H9 (cell line): ENCODE measurements around the gene FGF9. TPM values are rescaled to one million over a fixed set of nuclear protein-coding genes. Genes with fewer than 3 reads are reported as not detected.

Experiments
- DNase-seq: peaks from one replicate; pipeline ENCODE4 v3.0.0-alpha.2; 2017
- H2AFZ ChIP-seq: one replicate; pipeline ENCODE4 v1.6.1; 2013; ENCODE audit warnings: mild to moderate bottlenecking, low read length, control low read depth, moderate library complexity
- H2AK5ac ChIP-seq: 2 replicates; pipeline ENCODE4 v1.6.1; 2013; ENCODE audit warnings: low read length, control low read depth, mixed read lengths; ENCODE audit not compliant: insufficient read length
- H2BK120ac ChIP-seq: one replicate; pipeline ENCODE4 v1.6.1; 2013; ENCODE audit warnings: low read depth, mild to moderate bottlenecking, low read length, control low read depth, inconsistent platforms; ENCODE audit not compliant: poor library complexity, severe bottlenecking
- H2BK12ac ChIP-seq: 2 replicates; pipeline ENCODE4 v1.6.1; 2013; ENCODE audit warnings: low read length, control low read depth, mixed read lengths, low read depth; ENCODE audit not compliant: insufficient read length
- H2BK15ac ChIP-seq: 2 replicates; pipeline ENCODE4 v1.6.1; 2013; ENCODE audit warnings: low read depth, low read length, control low read depth
- H2BK20ac ChIP-seq: one replicate; pipeline ENCODE4 v1.6.1; 2013; ENCODE audit warnings: low read depth, mild to moderate bottlenecking, low read length, control low read depth, inconsistent platforms; ENCODE audit not compliant: poor library complexity, severe bottlenecking
- H2BK5ac ChIP-seq: 2 replicates; pipeline ENCODE4 v1.6.1; 2013; ENCODE audit warnings: low read length, control low read depth, mixed read lengths; ENCODE audit not compliant: insufficient read length
- H3K14ac ChIP-seq: 2 replicates; pipeline ENCODE4 v1.6.1; 2013; ENCODE audit warnings: low read length, control low read depth; ENCODE audit not compliant: insufficient read depth
- H3K18ac ChIP-seq: 2 replicates; pipeline ENCODE4 v1.6.1; 2013; ENCODE audit warnings: low read depth, mild to moderate bottlenecking, mixed read lengths, low read length, control low read depth; ENCODE audit not compliant: insufficient read length
- H3K23ac ChIP-seq: 2 replicates; pipeline ENCODE4 v1.6.1; 2013; ENCODE audit warnings: low read length, control low read depth, mixed read lengths, low read depth; ENCODE audit not compliant: insufficient read length
- H3K23me2 ChIP-seq: 2 replicates; pipeline ENCODE4 v1.6.1; 2013; ENCODE audit warnings: low read depth, mild to moderate bottlenecking, mixed read lengths, low read length, control low read depth; ENCODE audit not compliant: insufficient read length, poor library complexity, severe bottlenecking
- H3K27ac ChIP-seq: 2 replicates; pipeline ENCODE4 v1.5.1; 2013; ENCODE audit warnings: low read length, control low read depth, mixed read lengths, low read depth; ENCODE audit not compliant: insufficient read length
- H3K27me3 ChIP-seq: 2 replicates; pipeline ENCODE4 v1.6.1; 2013; ENCODE audit warnings: low read length, control low read depth, inconsistent platforms; ENCODE audit not compliant: insufficient read depth
- H3K4ac ChIP-seq: 2 replicates; pipeline ENCODE4 v1.6.1; 2013; ENCODE audit warnings: low read depth, mild to moderate bottlenecking, control low read depth, inconsistent platforms, low read length, moderate library complexity
- H3K4me1 ChIP-seq: 2 replicates; pipeline ENCODE4 v1.6.1; 2013; ENCODE audit warnings: low read length, control low read depth, inconsistent platforms; ENCODE audit not compliant: insufficient read depth
- H3K4me2 ChIP-seq: 2 replicates; pipeline ENCODE4 v1.6.1; 2013; ENCODE audit warnings: low read length, control low read depth, mixed read lengths; ENCODE audit not compliant: insufficient read length, insufficient read depth
- H3K56ac ChIP-seq: 2 replicates; pipeline ENCODE4 v1.6.1; 2013; ENCODE audit warnings: low read depth, mild to moderate bottlenecking, mixed read lengths, low read length, control low read depth; ENCODE audit not compliant: insufficient read length
- H3K79me1 ChIP-seq: 2 replicates; pipeline ENCODE4 v1.6.1; 2013; ENCODE audit warnings: low read depth, mild to moderate bottlenecking, moderate library complexity, low read length, control low read depth, inconsistent platforms; ENCODE audit not compliant: insufficient read depth, poor library complexity, severe bottlenecking
- H3K79me2 ChIP-seq: 2 replicates; pipeline ENCODE4 v1.6.1; 2013; ENCODE audit warnings: low read length, control low read depth, inconsistent platforms; ENCODE audit not compliant: insufficient read depth
- H3K9ac ChIP-seq: 2 replicates; pipeline ENCODE4 v1.6.1; 2013; ENCODE audit warnings: low read length, control low read depth, mixed read lengths; ENCODE audit not compliant: insufficient read length; ENCODE audit errors: extremely low read depth
- H3K9me3 ChIP-seq: one replicate; pipeline ENCODE4 v1.6.1; 2013; ENCODE audit warnings: low read depth, low read length, inconsistent platforms; ENCODE audit not compliant: control insufficient read depth
- H3T11ph ChIP-seq: one replicate; pipeline ENCODE4 v1.6.1; 2013; ENCODE audit warnings: mild to moderate bottlenecking, low read length, control low read depth, inconsistent platforms
- H4K20me1 ChIP-seq: one replicate; pipeline ENCODE4 v1.6.1; 2013; ENCODE audit not compliant: control insufficient read depth, insufficient read length, insufficient read depth
- H4K5ac ChIP-seq: 2 replicates; pipeline ENCODE4 v1.6.1; 2013; ENCODE audit warnings: low read depth, mild to moderate bottlenecking, mixed read lengths, low read length, control low read depth; ENCODE audit not compliant: insufficient read length
- H4K8ac ChIP-seq: replicated peaks from 2 replicates; pipeline ENCODE4 v1.6.1; 2013; ENCODE audit warnings: low read length, control low read depth, mixed read lengths, low read depth; ENCODE audit not compliant: insufficient read length
- H4K91ac ChIP-seq: 2 replicates; pipeline ENCODE4 v1.6.1; 2013; ENCODE audit warnings: low read depth, mild to moderate bottlenecking, moderate library complexity, mixed read lengths, low read length, control low read depth; ENCODE audit not compliant: insufficient read length
- H3K27ac Mint-ChIP-seq, 3 experiments: 2 replicates in 2 of 3; 3 replicates in 1 of 3; pipeline ENCODE4 v1.8.0; 2020 to 2021; ENCODE audit warnings: mixed read lengths in 3 of 3, mild to moderate bottlenecking in 1 of 3, moderate library complexity in 1 of 3
- H3K27me3 Mint-ChIP-seq: 2 replicates; pipeline ENCODE4 v1.8.0; 2021; ENCODE audit warnings: low read depth, mild to moderate bottlenecking, moderate library complexity, mixed read lengths
- H3K36me3 Mint-ChIP-seq, 3 experiments: 2 replicates in 2 of 3; 3 replicates in 1 of 3; pipeline ENCODE4 v1.8.0; 2020 to 2021; ENCODE audit warnings: low read depth in 3 of 3, mixed read lengths in 3 of 3; ENCODE audit not compliant: insufficient read depth in 1 of 3
- H3K4me1 Mint-ChIP-seq, 2 experiments: 2 replicates each; pipeline ENCODE4 v1.8.0; 2020; ENCODE audit warnings: mixed read lengths in 2 of 2
- H3K4me3 Mint-ChIP-seq, 2 experiments: 2 replicates in 1 of 2; 3 replicates in 1 of 2; pipeline ENCODE4 v1.8.0; 2020 to 2021; ENCODE audit warnings: mild to moderate bottlenecking in 2 of 2, mixed read lengths in 2 of 2, moderate library complexity in 1 of 2
- H3K9me3 Mint-ChIP-seq, 2 experiments: 2 replicates in 1 of 2; 3 replicates in 1 of 2; pipeline ENCODE4 v1.8.0; 2020; ENCODE audit warnings: mild to moderate bottlenecking in 2 of 2, mixed read lengths in 2 of 2, moderate library complexity in 1 of 2
- WGBS: extraction: QIAGEN DNeasy Blood & Tissue Kit; methylation state at CpG from one replicate; pipeline ENCODE4 v1.1.7; 2013; ENCODE audit warnings: missing lambda C conversion rate, low lambda C conversion rate, mixed read lengths; ENCODE audit not compliant: insufficient read length; ENCODE audit errors: extremely low coverage; 5-methylcytosine and 5-hydroxymethylcytosine counted together
- total RNA-seq: library from RNA; stranded (reverse); gene quantifications from 2 replicates; pipeline ENCODE4 v1.2.1, GENCODE V29; 2021
- TF ChIP-seq, protein P1 (sequence below): fragments of 200-600 bp; sonication (generic); conservative IDR thresholded peaks from 3 replicates; pipeline ENCODE4 v1.8.0; 2021; ENCODE audit warnings: antibody characterized with exemption, mild to moderate bottlenecking

The FGF9 gene
- total RNA-seq, 1 experiment from 2014 or later = 0.22 TPM

DNA sequence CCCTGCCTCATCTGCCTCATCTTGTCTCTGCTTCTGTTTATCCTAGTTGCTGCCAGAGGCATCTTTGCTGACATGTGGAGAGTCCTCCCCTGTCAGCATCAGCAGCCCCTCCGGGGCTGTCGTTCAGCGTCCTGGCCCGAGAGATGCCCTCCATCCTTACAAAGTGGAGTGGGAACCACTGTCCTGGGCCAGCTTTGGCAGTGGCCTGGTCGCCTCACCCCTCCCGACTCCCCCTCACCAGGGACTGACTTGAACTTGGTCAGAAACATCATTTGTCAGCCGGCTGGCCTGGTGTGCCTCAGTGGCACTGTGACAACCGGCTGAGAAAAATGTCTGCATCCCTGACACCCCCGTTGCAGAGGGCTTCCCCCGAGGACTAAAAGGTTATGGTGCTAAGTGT lies 20.6 kb downstream of the FGF9 start:
- no peak overlapping the region for H2AFZ ChIP-seq
- no peak overlapping the region for H3K9ac ChIP-seq
- no peak overlapping the region for H2BK12ac ChIP-seq
- H2BK120ac ChIP-seq = no peak overlapping the region
- H3K4ac ChIP-seq = no peak overlapping the region
- H4K8ac ChIP-seq = no peak overlapping the region
- no CpG with 5 or more reads among the region's 10 CpGs for WGBS
- peaks cover 2% of the 10 kb centered on the region for H3K27me3 Mint-ChIP-seq
- no peak overlapping the region for H3K4me3 Mint-ChIP-seq
- H3K9me3 ChIP-seq = no peaks in the 10 kb centered on the region
- H3K27ac ChIP-seq = no peak overlapping the region
- H3K23me2 ChIP-seq = no peaks in the 10 kb centered on the region
- no peaks in the 10 kb centered on the region for H3K27me3 ChIP-seq
- no peak overlapping the region for H2BK5ac ChIP-seq
- no peak overlapping the region for H3K14ac ChIP-seq
- H4K91ac ChIP-seq = no peak overlapping the region
- DNase-seq = no peak
- TF ChIP-seq, protein P1, sequence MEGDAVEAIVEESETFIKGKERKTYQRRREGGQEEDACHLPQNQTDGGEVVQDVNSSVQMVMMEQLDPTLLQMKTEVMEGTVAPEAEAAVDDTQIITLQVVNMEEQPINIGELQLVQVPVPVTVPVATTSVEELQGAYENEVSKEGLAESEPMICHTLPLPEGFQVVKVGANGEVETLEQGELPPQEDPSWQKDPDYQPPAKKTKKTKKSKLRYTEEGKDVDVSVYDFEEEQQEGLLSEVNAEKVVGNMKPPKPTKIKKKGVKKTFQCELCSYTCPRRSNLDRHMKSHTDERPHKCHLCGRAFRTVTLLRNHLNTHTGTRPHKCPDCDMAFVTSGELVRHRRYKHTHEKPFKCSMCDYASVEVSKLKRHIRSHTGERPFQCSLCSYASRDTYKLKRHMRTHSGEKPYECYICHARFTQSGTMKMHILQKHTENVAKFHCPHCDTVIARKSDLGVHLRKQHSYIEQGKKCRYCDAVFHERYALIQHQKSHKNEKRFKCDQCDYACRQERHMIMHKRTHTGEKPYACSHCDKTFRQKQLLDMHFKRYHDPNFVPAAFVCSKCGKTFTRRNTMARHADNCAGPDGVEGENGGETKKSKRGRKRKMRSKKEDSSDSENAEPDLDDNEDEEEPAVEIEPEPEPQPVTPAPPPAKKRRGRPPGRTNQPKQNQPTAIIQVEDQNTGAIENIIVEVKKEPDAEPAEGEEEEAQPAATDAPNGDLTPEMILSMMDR = no peak
- H3K9me3 Mint-ChIP-seq = no peaks in the 10 kb centered on the region; a peak in 1 of 5 replicates
- no peak overlapping the region for H2BK20ac ChIP-seq
- no peak overlapping the region for H3K4me2 ChIP-seq
- no peak overlapping the region for H4K5ac ChIP-seq
- H2BK15ac ChIP-seq = no peak overlapping the region
- H4K20me1 ChIP-seq = no peaks in the 10 kb centered on the region
- H3K18ac ChIP-seq = no peak overlapping the region
- no peak overlapping the region for H2AK5ac ChIP-seq
- no peaks in the 10 kb centered on the region for H3K4me1 ChIP-seq
- H3K56ac ChIP-seq = no peak overlapping the region
- no peak overlapping the region for H3K23ac ChIP-seq
- no peak overlapping the region for H3T11ph ChIP-seq
- H3K79me2 ChIP-seq = no peaks in the 10 kb centered on the region
- no peaks in the 10 kb centered on the region for H3K79me1 ChIP-seq
- H3K27ac Mint-ChIP-seq = no peak overlapping the region
- H3K36me3 Mint-ChIP-seq = no peaks in the 10 kb centered on the region
- no peaks in the 10 kb centered on the region for H3K4me1 Mint-ChIP-seq
